Heart left ventricle (tissue), 13 donors: ENCODE data around the gene PACS2.

Experiments
- CTCF ChIP-seq, 12 donors: fragments of 200-600 bp; sonication (generic) in 4 of 12; IDR thresholded peaks; one replicate each; pipeline versions ENCODE4 v1.5.0 to v1.8.0; 2018 to 2022; ENCODE audit warnings: antibody characterized with exemption in 12 of 12, mild to moderate bottlenecking in 5 of 12
- POLR2A ChIP-seq, 2 donors: fragments of 450-650 bp; IDR thresholded peaks; one replicate each; pipeline ENCODE4 v1.6.1; 2017; ENCODE audit warnings: antibody characterized with exemption in 2 of 2, mild to moderate bottlenecking in 2 of 2, moderate library complexity in 2 of 2
- donor health status: ischemic (EF 13 %, LVEDD 7.1; RV severe dilation, severe dysfunction).
- donor health status: DM: no; HTN: yes; CAD: no.
- donor health status: DM: no; HTN: no; CAD: no.
- donor health status: ischemic (EF 25% LVEDD 6.9; RV normal size, moderate dysfunction).
- donor health status: ischemic (EF 25% LVEDD 5.7; RV mildly dilated, moderate dysfunction).
- donor health status: ischemic (EF 35%, LVEDD 5.7; RV mildly dilated, moderate dysfunction).
- donor health status: nonischemic (EF 11% LVEDD 7.7; RV severe dilation, severe dysfunction).
- donor health status: DM: yes; HTN: yes; CAD: no.
- donor health status: PGD.
- donor health status: ischemic (EF 29% LVEDD 5.4; RV normal size, mild dysfunction).
- donor health status: nonischemic (EF 23%, LVEDD 6.1; RV moderate dilation, normal function).

GRCh38 chr14:105430042-105430441 lies 115.5 kb downstream of the PACS2 start:
- no peak for TF ChIP-seq POLR2A (IDR thresholded peaks at IDR 0.05)
- TF ChIP-seq CTCF (IDR thresholded peaks at IDR 0.05), result no peak
